C4-2B (cell line): Measurements from ENCODE around the gene POP5.

Experiments used
- H3K27ac ChIP-seq: fragments of 450-650 bp; 2 replicates; pipeline ENCODE4 v1.5.1; 2017
- ZFX ChIP-seq: fragments of 450-650 bp; IDR thresholded peaks from 2 replicates; pipeline ENCODE4 v1.6.1; 2017
- TF ChIP-seq, protein P1 (sequence below): fragments of 450-650 bp; conservative IDR thresholded peaks from 2 replicates; pipeline ENCODE4 v1.5.1; 2017; ENCODE audit warnings: mild to moderate bottlenecking

POP5 gene

DNA sequence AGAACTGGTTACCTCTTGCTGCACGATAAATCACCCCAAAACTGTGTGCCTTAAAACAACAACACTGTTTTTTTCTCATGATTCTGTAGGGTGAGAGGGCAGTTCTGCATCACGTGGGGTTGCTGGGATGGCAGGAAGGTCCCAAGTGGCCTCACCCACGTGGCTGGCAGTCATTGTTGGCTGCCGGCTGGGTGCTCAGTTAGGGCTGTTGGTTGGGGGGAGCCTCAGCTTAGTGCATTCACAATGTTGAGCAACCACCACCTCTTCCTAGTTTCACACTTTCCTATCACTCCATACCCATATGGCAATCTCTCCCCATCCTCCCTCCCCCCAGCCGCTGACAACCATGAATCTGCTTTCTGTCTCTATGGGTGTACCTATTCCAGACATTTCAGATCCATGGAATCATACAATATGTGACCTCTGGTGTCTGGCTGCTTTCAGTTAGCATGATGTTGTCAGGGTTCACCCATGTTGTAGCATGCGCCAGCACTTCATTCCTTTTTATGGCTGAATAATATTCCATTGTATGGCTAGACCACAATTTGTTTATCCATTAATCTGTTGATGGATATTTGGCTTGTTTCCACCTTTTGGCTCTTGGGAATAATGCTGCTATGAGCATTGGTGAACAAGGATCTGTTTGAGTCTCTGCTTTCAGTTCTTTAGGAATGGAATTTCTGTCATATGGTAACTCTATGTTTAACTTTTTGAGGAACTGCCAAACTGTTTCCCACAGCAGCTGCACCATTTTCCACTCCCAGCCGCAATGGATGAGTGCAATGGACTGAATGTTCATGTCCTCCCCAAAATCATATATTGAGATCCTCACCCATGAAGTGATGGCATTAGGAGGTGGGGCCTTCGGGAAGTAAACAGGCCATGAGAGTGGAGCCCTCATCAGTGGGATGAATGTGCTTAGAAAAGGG lies 11.2 kb upstream of the POP5 start:
- no peak overlapping the region for H3K27ac ChIP-seq
- TF ChIP-seq ZFX = no peak
- TF ChIP-seq, protein P1, sequence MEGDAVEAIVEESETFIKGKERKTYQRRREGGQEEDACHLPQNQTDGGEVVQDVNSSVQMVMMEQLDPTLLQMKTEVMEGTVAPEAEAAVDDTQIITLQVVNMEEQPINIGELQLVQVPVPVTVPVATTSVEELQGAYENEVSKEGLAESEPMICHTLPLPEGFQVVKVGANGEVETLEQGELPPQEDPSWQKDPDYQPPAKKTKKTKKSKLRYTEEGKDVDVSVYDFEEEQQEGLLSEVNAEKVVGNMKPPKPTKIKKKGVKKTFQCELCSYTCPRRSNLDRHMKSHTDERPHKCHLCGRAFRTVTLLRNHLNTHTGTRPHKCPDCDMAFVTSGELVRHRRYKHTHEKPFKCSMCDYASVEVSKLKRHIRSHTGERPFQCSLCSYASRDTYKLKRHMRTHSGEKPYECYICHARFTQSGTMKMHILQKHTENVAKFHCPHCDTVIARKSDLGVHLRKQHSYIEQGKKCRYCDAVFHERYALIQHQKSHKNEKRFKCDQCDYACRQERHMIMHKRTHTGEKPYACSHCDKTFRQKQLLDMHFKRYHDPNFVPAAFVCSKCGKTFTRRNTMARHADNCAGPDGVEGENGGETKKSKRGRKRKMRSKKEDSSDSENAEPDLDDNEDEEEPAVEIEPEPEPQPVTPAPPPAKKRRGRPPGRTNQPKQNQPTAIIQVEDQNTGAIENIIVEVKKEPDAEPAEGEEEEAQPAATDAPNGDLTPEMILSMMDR = no peak

DNA sequence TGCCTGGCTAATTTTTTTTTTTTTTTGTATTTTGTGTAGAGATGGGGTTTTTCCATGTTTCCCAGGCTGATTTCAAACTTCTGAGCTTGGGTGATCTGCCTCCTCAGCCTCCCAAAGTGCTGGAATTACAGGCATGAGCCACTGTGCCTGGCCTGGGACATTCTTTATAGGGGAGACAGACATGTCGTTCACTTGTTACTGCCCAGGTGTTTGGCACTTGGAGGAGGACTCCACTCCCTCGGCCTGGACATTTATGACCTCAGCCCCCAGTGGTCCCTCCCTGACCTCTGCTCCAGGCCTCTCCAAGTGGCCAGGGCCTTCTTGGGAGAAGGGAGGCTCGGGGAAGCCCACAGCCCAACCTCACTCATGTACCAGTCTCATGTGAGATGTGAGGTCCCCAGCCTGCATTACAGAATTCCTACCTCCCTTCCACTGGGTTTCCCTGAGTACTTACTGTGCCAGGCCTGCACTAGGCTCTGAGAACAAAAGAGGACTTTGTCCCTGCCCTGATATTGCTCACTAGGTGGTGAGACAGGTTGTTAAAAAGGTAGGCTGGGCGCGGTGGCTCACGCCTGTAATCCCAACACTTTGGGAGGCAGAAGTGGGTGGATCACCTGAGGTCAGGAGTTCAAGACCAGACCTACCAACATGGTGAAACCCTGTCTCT lies 9.7 kb upstream of the POP5 start:
- H3K27ac ChIP-seq = no peak overlapping the region
- no peak for TF ChIP-seq ZFX
- TF ChIP-seq, protein P1 = no peak

DNA sequence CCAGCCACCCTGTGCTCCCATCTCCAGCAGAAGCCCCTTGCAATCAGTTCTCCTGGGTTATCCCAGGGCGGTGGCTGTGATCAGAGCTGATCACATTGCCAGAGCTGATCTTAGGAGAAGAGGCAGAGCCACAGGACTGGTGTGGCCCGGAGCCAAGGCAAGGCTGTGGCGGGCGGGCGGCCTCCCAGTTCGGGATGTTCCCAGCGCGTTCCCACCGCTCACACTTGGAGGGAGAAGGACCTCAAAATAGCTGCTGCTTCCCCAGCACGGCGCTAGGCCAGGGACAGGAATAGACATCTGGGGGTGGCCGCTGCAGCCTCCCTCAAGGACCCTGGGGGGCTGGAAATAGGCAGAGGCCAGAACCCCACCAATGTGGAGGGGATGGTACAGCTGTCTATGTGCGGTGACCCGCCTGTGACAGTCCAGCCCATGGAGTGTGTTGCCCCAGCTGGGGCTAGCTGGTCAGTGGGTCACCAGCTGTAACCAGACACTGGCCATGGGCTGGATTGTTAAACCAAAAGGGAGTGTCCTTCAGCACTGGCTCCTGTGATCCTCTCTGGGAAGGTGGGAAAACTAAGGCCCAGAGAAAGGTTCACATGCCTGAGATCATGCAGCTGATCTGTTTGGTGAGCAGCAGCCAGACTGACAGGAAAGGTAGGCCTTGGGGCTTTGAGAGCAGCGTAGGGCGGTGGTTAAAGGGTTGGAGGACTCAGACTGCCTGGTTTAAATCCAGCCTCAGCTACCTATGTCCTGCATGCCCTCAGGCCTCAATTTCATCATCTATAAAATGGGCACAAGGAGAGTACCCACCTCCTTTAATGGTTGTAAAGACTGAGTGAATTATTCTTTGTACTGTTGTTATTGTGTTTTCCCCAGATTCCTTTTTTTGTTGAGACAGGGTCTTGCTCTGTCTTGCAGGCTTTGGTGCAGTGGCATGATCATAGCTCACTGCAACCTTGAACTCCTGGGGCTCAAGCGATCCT lies 8.0 kb upstream of the POP5 start:
- H3K27ac ChIP-seq = no peak overlapping the region
- TF ChIP-seq ZFX = no peak
- TF ChIP-seq, protein P1 = no peak

DNA sequence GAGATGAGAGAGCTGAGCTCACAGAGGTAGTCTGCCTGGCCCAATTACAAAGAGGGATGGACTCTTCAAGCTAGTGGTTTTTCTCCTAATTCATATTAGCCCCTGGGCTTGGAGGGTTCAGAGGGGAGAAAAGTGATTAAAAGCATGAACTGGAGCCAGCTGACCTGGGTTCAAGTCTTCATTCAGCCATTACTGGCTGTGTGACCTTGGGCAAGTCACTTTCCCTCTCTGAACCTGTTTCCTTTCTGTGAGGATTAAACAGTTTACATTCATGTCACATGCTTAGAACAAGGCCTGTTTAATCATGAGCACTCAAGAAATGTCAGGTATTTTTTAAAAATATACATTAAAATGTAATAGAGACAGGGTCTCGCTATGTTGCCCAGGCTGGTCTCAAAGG lies 7.2 kb upstream of the POP5 start:
- no peak overlapping the region for H3K27ac ChIP-seq
- TF ChIP-seq, protein P1 = no peak
- no peak for TF ChIP-seq ZFX

DNA sequence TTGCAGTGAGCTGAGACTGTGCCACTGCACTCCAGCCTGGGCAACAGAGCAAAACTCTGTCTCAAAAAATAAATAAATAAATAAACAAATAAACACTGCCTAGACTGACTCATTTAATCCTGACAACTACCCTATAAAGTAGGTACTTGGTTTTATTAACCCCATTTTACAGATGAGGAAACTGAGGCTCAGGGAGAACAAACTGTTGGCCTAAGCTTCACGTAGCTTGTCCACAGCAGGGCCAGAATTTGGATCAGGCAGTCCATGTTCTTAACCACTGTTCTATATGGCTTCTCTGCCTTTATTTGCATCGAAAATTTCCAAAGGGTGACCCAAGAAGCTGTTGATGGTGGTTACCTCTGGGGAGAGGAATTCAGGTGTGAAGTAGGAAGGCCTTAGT lies 5.7 kb upstream of the POP5 start:
- no peak overlapping the region for H3K27ac ChIP-seq
- TF ChIP-seq, protein P1 = no peak
- TF ChIP-seq ZFX = no peak

DNA sequence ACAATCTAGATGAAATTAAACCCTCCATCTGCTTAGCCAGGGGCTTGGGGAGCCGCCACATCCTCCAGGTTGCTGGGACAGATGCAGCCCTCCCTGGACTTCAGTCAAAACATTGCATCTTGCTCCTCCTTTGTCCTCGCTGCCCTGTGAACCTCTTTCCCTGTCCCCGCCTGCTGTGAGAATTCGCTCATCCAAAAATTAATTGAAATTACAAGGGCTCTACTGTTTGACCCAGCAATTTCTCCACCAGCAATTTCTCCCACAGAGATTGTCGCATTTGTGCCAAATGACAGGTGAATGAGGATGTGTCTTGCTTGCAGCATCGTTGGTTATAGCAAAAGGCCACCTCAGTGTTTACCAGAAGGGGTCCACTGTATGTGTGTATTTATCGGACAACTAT lies 5.0 kb upstream of the POP5 start:
- no peak overlapping the region for H3K27ac ChIP-seq
- no peak for TF ChIP-seq ZFX
- TF ChIP-seq, protein P1 = no peak
